ENCODE results near the gene APLF.
"Not testable (repeated sequence)": the region's sequence is repeated elsewhere in the genome, so short reads cannot be mapped to it uniquely, and the experiment has no call there.

The APLF gene

DNA sequence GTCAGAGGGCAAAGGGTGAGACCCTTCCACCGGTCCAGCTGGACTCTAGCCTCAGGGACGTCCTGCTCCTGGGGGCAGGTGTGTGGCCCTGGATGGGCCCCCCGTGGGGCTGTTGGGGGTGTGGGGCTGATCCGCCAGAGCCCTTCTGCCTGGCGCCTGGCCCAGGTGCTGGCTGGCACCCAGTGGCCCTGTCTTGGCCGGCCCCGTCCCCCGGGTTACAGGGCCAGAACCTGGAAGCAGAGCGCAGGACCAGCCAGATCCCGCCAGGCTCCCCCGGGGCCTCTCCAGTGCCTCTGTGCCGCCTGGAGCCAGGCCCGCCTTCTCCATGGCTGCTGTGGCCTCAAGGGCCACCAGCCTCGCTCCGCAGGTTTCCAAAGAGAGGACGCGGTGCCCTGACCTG, 62.3 kb downstream of the APLF start:
- not testable (repeated sequence) for H2AK5ac ChIP-seq (ENCODE audit: low read length); H3K18ac ChIP-seq (ENCODE audit: low read length); H2BK5ac ChIP-seq (ENCODE audit: low read depth, low read length, poor library complexity); H3K27me3 ChIP-seq (ENCODE audit: insufficient read depth, low read length); H3K4me2 ChIP-seq (ENCODE audit: low read length); H4K12ac ChIP-seq (ENCODE audit: low read depth, low read length); H3K27ac ChIP-seq (ENCODE audit: low read depth, low read length); H4K8ac ChIP-seq (ENCODE audit: low read depth, low read length); H2AFZ ChIP-seq (ENCODE audit: insufficient read depth, low read length, poor library complexity); H2BK120ac ChIP-seq (ENCODE audit: insufficient read depth, low read length, poor library complexity); H4K91ac ChIP-seq (ENCODE audit: low read depth, low read length); H2BK12ac ChIP-seq (ENCODE audit: low read length); H3K4ac ChIP-seq (ENCODE audit: low read depth, low read length); H3K4me3 ChIP-seq (ENCODE audit: low read depth, low read length); DNase-seq; H3K9ac ChIP-seq (ENCODE audit: low read length); H3K23ac ChIP-seq (ENCODE audit: low read length); H3K9me3 ChIP-seq (ENCODE audit: insufficient read depth, low read depth, low read length); H3K14ac ChIP-seq (ENCODE audit: low read length); H3K4me1 ChIP-seq (ENCODE audit: control insufficient read depth in 1 of 2, insufficient read depth in 2 of 2, low read length in 2 of 2); H3K79me1 ChIP-seq (ENCODE audit: low read length); H3K79me2 ChIP-seq (ENCODE audit: control insufficient read depth, insufficient read depth, low read length, poor library complexity)
- peaks cover 5 to 17% of the 10 kb centered on the region in 2 experiments for H3K36me3 ChIP-seq (ENCODE audit: control insufficient read depth in 1 of 2, insufficient read depth in 2 of 2, low read length in 2 of 2)
- WGBS (ENCODE audit: extremely low coverage, insufficient coverage, insufficient read length) = no CpG with 5 or more reads among the region's 17 CpGs

DNA sequence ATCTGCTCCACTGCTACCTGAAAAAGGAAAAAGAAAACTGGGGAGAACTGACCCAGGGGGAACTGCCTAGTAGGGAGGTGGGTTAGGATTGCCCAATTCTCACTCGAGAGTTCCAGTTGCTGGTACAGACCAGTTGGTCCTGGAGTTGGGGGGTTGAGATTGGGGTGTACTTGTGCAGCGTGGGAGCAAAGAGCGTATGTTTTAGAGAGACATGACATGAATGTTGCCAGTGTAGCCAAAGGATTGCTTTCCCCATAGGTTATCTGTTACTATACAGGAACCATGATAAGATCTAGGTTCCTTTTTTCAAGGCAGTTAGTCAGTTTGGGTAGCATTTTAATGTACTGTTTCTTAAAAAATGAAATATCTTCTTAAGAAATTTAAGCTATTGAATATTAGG, 68.6 kb downstream of the APLF start:
- no peak overlapping the region for H4K12ac ChIP-seq (ENCODE audit: low read depth, low read length)
- no peak overlapping the region for H4K8ac ChIP-seq (ENCODE audit: low read depth, low read length)
- no peaks in the 10 kb centered on the region for H3K4me1 ChIP-seq (ENCODE audit: control insufficient read depth in 1 of 2, insufficient read depth in 2 of 2, low read length in 2 of 2)
- H3K18ac ChIP-seq (ENCODE audit: low read length) = no peak overlapping the region
- no peak overlapping the region for H2BK12ac ChIP-seq (ENCODE audit: low read length)
- no peak overlapping the region for H2AFZ ChIP-seq (ENCODE audit: insufficient read depth, low read length, poor library complexity)
- H3K9me3 ChIP-seq (ENCODE audit: insufficient read depth, low read depth, low read length) = no peaks in the 10 kb centered on the region
- H3K79me1 ChIP-seq (ENCODE audit: low read length) = no peaks in the 10 kb centered on the region
- no peak overlapping the region for H3K9ac ChIP-seq (ENCODE audit: low read length)
- no peak overlapping the region for H2AK5ac ChIP-seq (ENCODE audit: low read length)
- H2BK5ac ChIP-seq (ENCODE audit: low read depth, low read length, poor library complexity) = no peak overlapping the region
- no peak overlapping the region for H3K23ac ChIP-seq (ENCODE audit: low read length)
- H3K79me2 ChIP-seq (ENCODE audit: control insufficient read depth, insufficient read depth, low read length, poor library complexity) = no peaks in the 10 kb centered on the region
- no peak overlapping the region for H3K27ac ChIP-seq (ENCODE audit: low read depth, low read length)
- H3K14ac ChIP-seq (ENCODE audit: low read length) = no peak overlapping the region
- WGBS (ENCODE audit: extremely low coverage, insufficient coverage, insufficient read length) = no CpG with 5 or more reads among the region's 3 CpGs
- no peak overlapping the region for H3K4ac ChIP-seq (ENCODE audit: low read depth, low read length)
- no peaks in the 10 kb centered on the region for H3K36me3 ChIP-seq (ENCODE audit: control insufficient read depth in 1 of 2, insufficient read depth in 2 of 2, low read length in 2 of 2)
- H3K27me3 ChIP-seq (ENCODE audit: insufficient read depth, low read length) = no peaks in the 10 kb centered on the region
- no peak overlapping the region for H3K4me3 ChIP-seq (ENCODE audit: low read depth, low read length)
- H3K4me2 ChIP-seq (ENCODE audit: low read length) = no peak overlapping the region
- no peak overlapping the region for H4K91ac ChIP-seq (ENCODE audit: low read depth, low read length)
- no peak for DNase-seq
- H2BK120ac ChIP-seq (ENCODE audit: insufficient read depth, low read length, poor library complexity) = no peak overlapping the region

DNA sequence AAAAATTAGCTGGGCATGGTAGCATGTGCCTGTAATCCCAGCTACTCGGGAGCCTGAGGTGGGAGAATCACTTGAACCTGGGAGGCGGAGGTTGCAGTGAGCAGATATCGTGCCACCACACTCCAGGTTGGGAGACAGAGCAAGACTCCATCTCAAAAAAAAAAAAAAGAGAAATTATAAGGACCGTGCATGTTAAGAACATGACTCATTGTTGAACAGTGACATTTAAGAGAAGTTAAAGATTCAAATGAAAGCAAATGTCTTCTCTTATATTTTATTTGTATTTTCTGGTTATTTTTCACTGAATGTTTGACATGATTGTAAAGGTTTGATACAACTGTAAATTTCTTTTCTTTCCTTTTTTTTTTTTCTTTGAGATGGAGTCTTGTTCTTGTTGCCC, 69.6 kb downstream of the APLF start:
- Histone ChIP-seq H3K36me3 (ENCODE audit: control insufficient read depth in 1 of 2, insufficient read depth in 2 of 2, low read length in 2 of 2) (no peaks in the 10 kb centered on the region), H3K14ac (ENCODE audit: low read length) (no peak overlapping the region), H3K4me3 (ENCODE audit: low read depth, low read length) (no peak overlapping the region), H4K8ac (ENCODE audit: low read depth, low read length) (no peak overlapping the region), H2AK5ac (ENCODE audit: low read length) (no peak overlapping the region), H4K91ac (ENCODE audit: low read depth, low read length) (no peak overlapping the region), H4K12ac (ENCODE audit: low read depth, low read length) (no peak overlapping the region), H2AFZ (ENCODE audit: insufficient read depth, low read length, poor library complexity) (no peak overlapping the region), H3K23ac (ENCODE audit: low read length) (no peak overlapping the region), H3K27me3 (ENCODE audit: insufficient read depth, low read length) (no peaks in the 10 kb centered on the region), H3K9ac (ENCODE audit: low read length) (no peak overlapping the region), H2BK120ac (ENCODE audit: insufficient read depth, low read length, poor library complexity) (no peak overlapping the region), H3K79me1 (ENCODE audit: low read length) (no peaks in the 10 kb centered on the region), H3K27ac (ENCODE audit: low read depth, low read length) (no peak overlapping the region), H3K18ac (ENCODE audit: low read length) (no peak overlapping the region), H3K79me2 (ENCODE audit: control insufficient read depth, insufficient read depth, low read length, poor library complexity) (no peaks in the 10 kb centered on the region), H2BK12ac (ENCODE audit: low read length) (no peak overlapping the region), H2BK5ac (ENCODE audit: low read depth, low read length, poor library complexity) (no peak overlapping the region), H3K9me3 (ENCODE audit: insufficient read depth, low read depth, low read length) (no peaks in the 10 kb centered on the region), H3K4ac (ENCODE audit: low read depth, low read length) (no peak overlapping the region), H3K4me1 (ENCODE audit: control insufficient read depth in 1 of 2, insufficient read depth in 2 of 2, low read length in 2 of 2) (no peaks in the 10 kb centered on the region), H3K4me2 (ENCODE audit: low read length) (no peak overlapping the region)
- WGBS (ENCODE audit: extremely low coverage, insufficient coverage, insufficient read length) = no CpG with 5 or more reads among the region's 4 CpGs
- no peak for DNase-seq

DNA sequence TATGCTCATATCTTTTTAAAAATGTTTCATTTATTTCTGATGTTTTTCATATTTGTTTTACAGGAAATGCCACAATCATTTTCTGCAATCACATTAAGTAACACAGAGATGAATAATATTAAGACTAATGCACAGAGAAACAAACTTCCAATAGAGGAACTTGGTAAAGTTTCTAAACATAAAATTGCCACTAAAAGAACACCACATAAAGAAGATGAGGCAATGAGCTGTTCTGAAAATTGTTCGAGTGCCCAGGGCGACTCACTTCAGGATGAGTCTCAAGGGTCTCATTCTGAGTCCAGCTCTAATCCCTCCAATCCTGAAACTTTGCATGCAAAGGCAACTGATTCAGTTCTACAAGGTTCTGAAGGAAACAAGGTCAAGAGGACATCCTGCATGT, 70.4 kb downstream of the APLF start:
- H3K36me3 ChIP-seq (ENCODE audit: control insufficient read depth in 1 of 2, insufficient read depth in 2 of 2, low read length in 2 of 2) = no peaks in the 10 kb centered on the region
- H3K27me3 ChIP-seq (ENCODE audit: insufficient read depth, low read length) = no peaks in the 10 kb centered on the region
- H3K79me2 ChIP-seq (ENCODE audit: control insufficient read depth, insufficient read depth, low read length, poor library complexity) = no peaks in the 10 kb centered on the region
- no peak for DNase-seq
- H2BK120ac ChIP-seq (ENCODE audit: insufficient read depth, low read length, poor library complexity) = no peak overlapping the region
- no peak overlapping the region for H2BK5ac ChIP-seq (ENCODE audit: low read depth, low read length, poor library complexity)
- no peak overlapping the region for H3K14ac ChIP-seq (ENCODE audit: low read length)
- H2AK5ac ChIP-seq (ENCODE audit: low read length) = no peak overlapping the region
- H4K8ac ChIP-seq (ENCODE audit: low read depth, low read length) = no peak overlapping the region
- H3K18ac ChIP-seq (ENCODE audit: low read length) = no peak overlapping the region
- WGBS (ENCODE audit: extremely low coverage, insufficient coverage, insufficient read length) = no CpG with 5 or more reads among the region's 2 CpGs
- no peak overlapping the region for H2BK12ac ChIP-seq (ENCODE audit: low read length)
- H3K4me3 ChIP-seq (ENCODE audit: low read depth, low read length) = no peak overlapping the region
- no peak overlapping the region for H3K4ac ChIP-seq (ENCODE audit: low read depth, low read length)
- H3K23ac ChIP-seq (ENCODE audit: low read length) = no peak overlapping the region
- H3K4me2 ChIP-seq (ENCODE audit: low read length) = no peak overlapping the region
- H4K91ac ChIP-seq (ENCODE audit: low read depth, low read length) = no peak overlapping the region
- H3K9me3 ChIP-seq (ENCODE audit: insufficient read depth, low read depth, low read length) = no peaks in the 10 kb centered on the region
- no peak overlapping the region for H2AFZ ChIP-seq (ENCODE audit: insufficient read depth, low read length, poor library complexity)
- no peaks in the 10 kb centered on the region for H3K79me1 ChIP-seq (ENCODE audit: low read length)
- H3K27ac ChIP-seq (ENCODE audit: low read depth, low read length) = no peak overlapping the region
- no peaks in the 10 kb centered on the region for H3K4me1 ChIP-seq (ENCODE audit: control insufficient read depth in 1 of 2, insufficient read depth in 2 of 2, low read length in 2 of 2)
- no peak overlapping the region for H3K9ac ChIP-seq (ENCODE audit: low read length)
- H4K12ac ChIP-seq (ENCODE audit: low read depth, low read length) = no peak overlapping the region

Measured in trophoblast cell (in vitro differentiated cells and primary cell).